Upper lobe of left lung (tissue), 4 donors: ENCODE data around the gene PALLD.

ENCODE experiments used
- EP300 ChIP-seq, 4 donors: sonication (generic); formaldehyde crosslinking; IDR thresholded peaks; one replicate each; pipeline ENCODE4 v1.5.1; 2017; ENCODE audit warnings: antibody characterized with exemption in 4 of 4, control low read depth in 2 of 4
- POLR2A ChIP-seq, 4 donors: fragments of 450-650 bp; IDR thresholded peaks; one replicate each; pipeline ENCODE4 v1.5.1; 2016 to 2017; ENCODE audit warnings: antibody characterized with exemption in 4 of 4, mild to moderate bottlenecking in 2 of 4
- POLR2AphosphoS5 ChIP-seq, 2 donors: sonication (generic); formaldehyde crosslinking; IDR thresholded peaks; one replicate each; pipeline ENCODE4 v1.5.1; 2017; ENCODE audit warnings: antibody characterized with exemption in 2 of 2
- TF ChIP-seq, protein P1 (sequence below), 6 experiments: fragments of 450-650 bp in 4 of 6; fragments of 200-600 bp in 2 of 6; sonication (generic) in 2 of 6; IDR thresholded peaks; one replicate each; pipeline ENCODE4 v1.5.1; 2016 to 2019; ENCODE audit warnings: antibody characterized with exemption in 6 of 6

DNA sequence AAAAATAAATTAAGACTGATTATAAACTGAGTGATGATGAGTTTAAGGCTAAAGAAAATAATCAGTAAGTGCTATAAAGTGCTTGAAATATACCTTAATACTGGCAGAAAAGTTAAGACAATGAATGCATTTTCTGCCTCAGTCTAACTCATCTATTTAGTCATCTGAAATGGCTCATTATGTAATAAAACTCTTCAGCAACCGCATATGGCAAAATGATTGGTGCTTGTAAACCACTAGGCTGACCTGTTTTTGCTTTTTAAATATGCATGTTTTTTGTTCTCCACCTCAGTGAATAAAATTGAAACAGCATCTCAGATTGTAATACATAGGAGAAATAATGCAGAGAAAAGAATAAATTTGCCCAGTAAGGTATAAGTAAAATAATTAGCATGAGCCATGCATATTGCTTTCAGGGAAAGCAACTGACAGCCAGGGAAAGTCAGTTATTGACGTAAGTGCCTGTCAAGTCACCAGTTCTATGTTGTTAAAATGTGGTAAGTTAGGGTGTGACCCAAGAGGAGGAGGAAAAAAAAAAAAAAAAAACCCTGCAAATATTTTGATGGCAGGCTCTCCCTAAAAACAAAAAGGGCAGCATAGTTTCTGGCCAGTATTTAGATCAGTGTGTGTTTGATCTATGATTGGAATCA is 167.5 kb downstream of the PALLD start:
- TF ChIP-seq, protein P1, sequence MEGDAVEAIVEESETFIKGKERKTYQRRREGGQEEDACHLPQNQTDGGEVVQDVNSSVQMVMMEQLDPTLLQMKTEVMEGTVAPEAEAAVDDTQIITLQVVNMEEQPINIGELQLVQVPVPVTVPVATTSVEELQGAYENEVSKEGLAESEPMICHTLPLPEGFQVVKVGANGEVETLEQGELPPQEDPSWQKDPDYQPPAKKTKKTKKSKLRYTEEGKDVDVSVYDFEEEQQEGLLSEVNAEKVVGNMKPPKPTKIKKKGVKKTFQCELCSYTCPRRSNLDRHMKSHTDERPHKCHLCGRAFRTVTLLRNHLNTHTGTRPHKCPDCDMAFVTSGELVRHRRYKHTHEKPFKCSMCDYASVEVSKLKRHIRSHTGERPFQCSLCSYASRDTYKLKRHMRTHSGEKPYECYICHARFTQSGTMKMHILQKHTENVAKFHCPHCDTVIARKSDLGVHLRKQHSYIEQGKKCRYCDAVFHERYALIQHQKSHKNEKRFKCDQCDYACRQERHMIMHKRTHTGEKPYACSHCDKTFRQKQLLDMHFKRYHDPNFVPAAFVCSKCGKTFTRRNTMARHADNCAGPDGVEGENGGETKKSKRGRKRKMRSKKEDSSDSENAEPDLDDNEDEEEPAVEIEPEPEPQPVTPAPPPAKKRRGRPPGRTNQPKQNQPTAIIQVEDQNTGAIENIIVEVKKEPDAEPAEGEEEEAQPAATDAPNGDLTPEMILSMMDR (IDR thresholded peaks at IDR 0.05) = no peak
- TF ChIP-seq EP300 (IDR thresholded peaks at IDR 0.05) (no peak), POLR2A (IDR thresholded peaks at IDR 0.05) (no peak), POLR2AphosphoS5 (IDR thresholded peaks at IDR 0.05) (no peak)
